Prostate gland (tissue), 2 donors: ENCODE measurements around the gene GALK1. TPM values are rescaled to one million over a fixed set of nuclear protein-coding genes. Genes with fewer than 3 reads are reported as not detected.
A peak's percentile ranks its signal among the peaks of the same experiment; 100 is the strongest.

Experiments used
- DNase-seq: peaks from one replicate; pipeline ENCODE4 v3.0.0-alpha.2; 2019; ENCODE audit warnings: low spot score
- H3K27ac ChIP-seq, 2 donors: fragments of 200-600 bp; sonication (generic); 2 replicates each; pipeline ENCODE4 v1.5.1; 2017 to 2019
- H3K27me3 ChIP-seq: fragments of 200-600 bp; sonication (generic); replicated peaks from 2 replicates; pipeline ENCODE4 v1.5.1; 2019; ENCODE audit not compliant: insufficient read depth
- H3K36me3 ChIP-seq, 2 donors: fragments of 200-600 bp; sonication (generic); 1 replicate in 1 of 2; 2 replicates in 1 of 2; pipeline versions ENCODE4 v1.5.1 to v1.8.1; 2017 to 2019
- H3K4me1 ChIP-seq: fragments of 200-600 bp; sonication (generic); replicated peaks from 2 replicates; pipeline ENCODE4 v1.5.1; 2019
- H3K4me3 ChIP-seq, 2 donors: fragments of 200-600 bp; sonication (generic); 2 replicates each; pipeline ENCODE4 v1.5.1; 2017 to 2019
- H3K9me3 ChIP-seq: fragments of 200-600 bp; sonication (generic); 2 replicates; pipeline ENCODE4 v1.5.1; 2017
- CTCF ChIP-seq, 4 experiments: fragments of 200-600 bp in 2 of 4; fragments of 450-650 bp in 2 of 4; sonication (generic) in 2 of 4; IDR thresholded peaks; 1 replicate in 3 of 4; 2 replicates in 1 of 4; pipeline ENCODE4 v1.5.1; 2016 to 2019; ENCODE audit warnings: antibody characterized with exemption in 4 of 4, mild to moderate bottlenecking in 2 of 4, moderate library complexity in 2 of 4
- POLR2A ChIP-seq: fragments of 450-650 bp; IDR thresholded peaks from one replicate; pipeline ENCODE4 v1.6.1; 2016; ENCODE audit warnings: antibody characterized with exemption, mild to moderate bottlenecking
- POLR2AphosphoS5 ChIP-seq: sonication (generic); formaldehyde crosslinking; IDR thresholded peaks from one replicate; pipeline ENCODE4 v1.6.1; 2017; ENCODE audit warnings: antibody characterized with exemption
- WGBS: methylation state at CpG from one replicate; pipeline ENCODE4 v1.1.5; 2018; 5-methylcytosine and 5-hydroxymethylcytosine counted together
- intact Hi-C: fragments of 100-400 bp; cut with DNase I; formaldehyde crosslinking; loops from one replicate; pipeline ENCODE4 v1.14.2; 2022
- total RNA-seq, 2 donors: library from RNA; depleted of rRNA; stranded (reverse); fragments of >200 nt; gene quantifications; one replicate each; pipeline ENCODE4 v1.1.0, GENCODE V29; 2016

The GALK1 gene
- total RNA-seq, 2 donors from 2014 or later: 28.1 to 28.5 TPM

- H3K27ac ChIP-seq: no peak overlapping the region
- no peaks in the 10 kb centered on the region for H3K9me3 ChIP-seq
- H3K36me3 ChIP-seq: no peaks in the 10 kb centered on the region
- H3K4me1 ChIP-seq: no peaks in the 10 kb centered on the region
- TF ChIP-seq POLR2AphosphoS5: no peak
- no peak for TF ChIP-seq POLR2A
- no peak for TF ChIP-seq CTCF (IDR thresholded peaks at IDR 0.05)
- 90% methylated on average over 8 of the region's 8 CpGs for WGBS
- H3K27me3 ChIP-seq: no peaks in the 10 kb centered on the region
- DNase-seq: no peak
- intact Hi-C loops: no loop called here
- no peak overlapping the region for H3K4me3 ChIP-seq
Measured at GRCh38 chr17:75795820-75796607, 31.0 kb upstream of the GALK1 start.

GRCh38 chr17:75793460-75793859 is 28.5 kb upstream of the GALK1 start:
- whole genome bisulfite sequencing: 69% methylated on average over 1 of the region's 1 CpG
- Histone ChIP-seq H3K36me3 (no peaks in the 10 kb centered on the region), H3K4me1 (no peaks in the 10 kb centered on the region), H3K27me3 (no peaks in the 10 kb centered on the region), H3K27ac (no peak overlapping the region), H3K4me3 (no peak overlapping the region), H3K9me3 (no peaks in the 10 kb centered on the region)
- DNase-seq: no peak
- intact Hi-C loops: no loop called here
- TF ChIP-seq CTCF (IDR thresholded peaks at IDR 0.05): no peak

DNA sequence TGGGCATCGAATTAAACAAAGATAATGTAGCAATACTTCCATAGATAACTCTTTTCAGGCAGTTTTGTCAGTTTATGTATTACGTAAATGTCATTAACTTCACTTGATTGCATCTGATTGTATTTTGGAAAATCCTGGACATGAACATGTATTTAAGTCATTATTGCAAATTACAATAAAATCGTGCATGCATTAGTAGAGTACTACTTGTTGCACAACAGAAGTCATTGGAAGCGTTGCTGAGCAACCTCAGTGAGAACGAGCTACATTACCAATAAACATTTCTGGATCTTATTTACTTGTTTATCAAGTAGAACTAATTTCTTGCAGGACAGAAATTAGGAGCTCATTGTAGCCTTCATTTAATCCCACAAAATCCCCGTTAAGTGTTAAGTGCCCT is 26.3 kb upstream of the GALK1 start:
- Histone ChIP-seq H3K27me3 (no peaks in the 10 kb centered on the region), H3K4me3 (no peak overlapping the region), H3K9me3 (no peaks in the 10 kb centered on the region), H3K36me3 (no peaks in the 10 kb centered on the region), H3K27ac (no peak overlapping the region), H3K4me1 (peaks cover 8% of the 10 kb centered on the region)
- no peak for TF ChIP-seq CTCF (IDR thresholded peaks at IDR 0.05)
- no peak for TF ChIP-seq POLR2AphosphoS5
- TF ChIP-seq POLR2A: no peak
- 83% methylated on average over 6 of the region's 6 CpGs for WGBS
- intact Hi-C loops: no loop called here
- DNase-seq: no peak

- H3K27me3 ChIP-seq: no peaks in the 10 kb centered on the region
- peak overlapping the region; percentile 98 to 99 for H3K27ac ChIP-seq
- WGBS: 8% methylated on average over 28 of the region's 43 CpGs
- no peaks in the 10 kb centered on the region for H3K9me3 ChIP-seq
- H3K4me3 ChIP-seq: peak overlapping the region; percentile 57 to 66
- peak; percentile 85 for DNase-seq
- peaks cover 15% of the 10 kb centered on the region for H3K4me1 ChIP-seq
- TF ChIP-seq POLR2AphosphoS5 (peak; percentile 79), CTCF (IDR thresholded peaks at IDR 0.05) (no peak), POLR2A (peak; percentile 55)
- no peaks in the 10 kb centered on the region for H3K36me3 ChIP-seq
- intact Hi-C loops: loop anchor here (2.0 to 5.0 kb wide), 3 partner anchors 70 to 112 kb away; partner anchors contain the start of genes TRIM47, TRIM65 and WBP2
Measured at GRCh38 chr17:75785016-75785890, 20.3 kb upstream of the GALK1 start.
